ENCODE measurements around the gene MIGA2.
"Not testable (repeated sequence)": the region's sequence is repeated elsewhere in the genome, so short reads cannot be mapped to it uniquely, and the experiment has no call there.

The MIGA2 gene

GRCh38 chr9:129098328-129098727 is 61.9 kb downstream of the MIGA2 start:
- DNase-seq (ENCODE audit: low spot score) (no peak), FAIRE-seq (no peak)

GRCh38 chr9:129100383-129101169 is 64.2 kb downstream of the MIGA2 start:
- DNase-seq (ENCODE audit: low spot score): no peak
- FAIRE-seq: no peak

GRCh38 chr9:129101279-129101678 is 64.9 kb downstream of the MIGA2 start:
- DNase-seq (ENCODE audit: low spot score) (no peak), FAIRE-seq (no peak)

GRCh38 chr9:129102095-129102525 is 65.7 kb downstream of the MIGA2 start:
- FAIRE-seq: no peak

GRCh38 chr9:129102791-129103594 is 66.6 kb downstream of the MIGA2 start:
- DNase-seq (ENCODE audit: low spot score): no peak
- FAIRE-seq: no peak

More at GRCh38 chr9:129102095-129102525, 65.7 kb downstream of the MIGA2 start:
- DNase-seq (ENCODE audit: low spot score): no peak

GRCh38 chr9:129103595-129103965 is 67.2 kb downstream of the MIGA2 start:
- DNase-seq (ENCODE audit: low spot score): no peak
- FAIRE-seq: no peak

- DNase-seq (ENCODE audit: low spot score): no peak
- no peak for FAIRE-seq
Measured at GRCh38 chr9:129104051-129104450, 67.6 kb downstream of the MIGA2 start.

GRCh38 chr9:129105857-129106694 is 69.7 kb downstream of the MIGA2 start:
- no peak for FAIRE-seq
- no peak for DNase-seq (ENCODE audit: low spot score)

GRCh38 chr9:129107651-129108050 is 71.2 kb downstream of the MIGA2 start:
- no peak for DNase-seq (ENCODE audit: low spot score)
- no peak for FAIRE-seq

GRCh38 chr9:129108083-129108804 is 71.8 kb downstream of the MIGA2 start:
- DNase-seq (ENCODE audit: low spot score) (no peak), FAIRE-seq (no peak)

- FAIRE-seq: no peak
- DNase-seq (ENCODE audit: low spot score): no peak
Measured at GRCh38 chr9:129108805-129109536, 72.5 kb downstream of the MIGA2 start.

GRCh38 chr9:129109537-129109903 is 73.1 kb downstream of the MIGA2 start:
- no peak for DNase-seq (ENCODE audit: low spot score)

GRCh38 chr9:129109952-129110739 is 73.7 kb downstream of the MIGA2 start:
- DNase-seq (ENCODE audit: low spot score): no peak
- no peak for FAIRE-seq

More at GRCh38 chr9:129109537-129109903, 73.1 kb downstream of the MIGA2 start:
- no peak for FAIRE-seq

- FAIRE-seq (no peak), DNase-seq (ENCODE audit: low spot score) (peak; percentile 89)
Measured at GRCh38 chr9:129110740-129111527, 74.5 kb downstream of the MIGA2 start, which contains the start of the genes CRAT and PTPA. Gene CRAT (minus strand): TSS chr9:129110793. CDS start chr9:129110509, 284 bp downstream. Gene PTPA (plus strand): TSS chr9:129111415. CDS start chr9:129111601, 186 bp downstream.

GRCh38 chr9:129111528-129112151 is 75.2 kb downstream of the MIGA2 start:
- DNase-seq (ENCODE audit: low spot score): peak; percentile 28

GRCh38 chr9:129112526-129112925 is 76.1 kb downstream of the MIGA2 start:
- not testable (repeated sequence) for FAIRE-seq; DNase-seq (ENCODE audit: low spot score)

More at GRCh38 chr9:129111528-129112151, 75.2 kb downstream of the MIGA2 start:
- FAIRE-seq: no peak

GRCh38 chr9:129113645-129114304 is 77.3 kb downstream of the MIGA2 start:
- FAIRE-seq (no peak), DNase-seq (ENCODE audit: low spot score) (no peak)

All from RCC 7860 (cell line).